ENCODE results near the gene STARD9.

GRCh38 chr15:42707873-42708544, 132.6 kb downstream of the STARD9 start:
- TF ChIP-seq POLR2A (IDR thresholded peaks at IDR 0.05; ENCODE audit: low read depth, low read length) (no peak), CTCF (conservative IDR thresholded peaks at IDR 0.05; ENCODE audit: low read depth, low read length) (no peak), RAD21 (IDR thresholded peaks at IDR 0.05; ENCODE audit: low read length) (no peak), MAZ (IDR thresholded peaks at IDR 0.05; ENCODE audit: borderline replicate concordance, low read depth, low read length) (no peak), BHLHE40 (IDR thresholded peaks at IDR 0.05; ENCODE audit: low read depth, low read length) (no peak), FOS (IDR thresholded peaks at IDR 0.05; ENCODE audit: low read depth, low read length) (no peak), ELK1 (IDR thresholded peaks at IDR 0.05; ENCODE audit: borderline replicate concordance, low read depth, low read length) (no peak), MAFK (IDR thresholded peaks at IDR 0.05; ENCODE audit: low read depth, low read length) (no peak), USF2 (IDR thresholded peaks at IDR 0.05; ENCODE audit: low read depth, low read length) (no peak), RCOR1 (IDR thresholded peaks at IDR 0.05; ENCODE audit: insufficient replicate concordance, low read length) (no peak), CHD1 (IDR thresholded peaks at IDR 0.05; ENCODE audit: low read depth, low read length) (no peak), NFE2L2 (IDR thresholded peaks at IDR 0.05; ENCODE audit: low read depth, low read length) (no peak), CEBPB (IDR thresholded peaks at IDR 0.05; ENCODE audit: low read depth, low read length) (no peak), MXI1 (IDR thresholded peaks at IDR 0.05; ENCODE audit: borderline replicate concordance, low read depth, low read length) (no peak)

Data from IMR-90 (cell line).